Lower lobe of right lung (tissue), 2 donors: Measurements from ENCODE around the gene TMEM164. TPM values are rescaled to one million over a fixed set of nuclear protein-coding genes. Genes with fewer than 3 reads are reported as not detected.

ENCODE experiments used
- ATAC-seq, 2 donors: fragments of 200-7000 bp; cut with Tn5 transposase; one replicate each; pipeline ENCODE4 v1.9.1; 2020 to 2022; ENCODE audit warnings: mild to moderate bottlenecking in 2 of 2, moderate library complexity in 2 of 2
- DNase-seq: peaks from one replicate; pipeline ENCODE4 v3.0.0-alpha.2; 2020
- H3K27ac ChIP-seq: fragments of 200-600 bp; one replicate; pipeline ENCODE4 v1.8.0; 2022
- H3K27me3 ChIP-seq: fragments of 200-600 bp; one replicate; pipeline ENCODE4 v1.8.0; 2022; ENCODE audit warnings: low read depth
- H3K36me3 ChIP-seq: fragments of 200-600 bp; one replicate; pipeline ENCODE4 v1.8.0; 2022; ENCODE audit warnings: mild to moderate bottlenecking
- H3K4me1 ChIP-seq: fragments of 200-600 bp; one replicate; pipeline ENCODE4 v1.8.0; 2022
- H3K4me3 ChIP-seq: fragments of 200-600 bp; one replicate; pipeline ENCODE4 v1.8.0; 2022; ENCODE audit warnings: mild to moderate bottlenecking
- H3K9me3 ChIP-seq: fragments of 200-600 bp; one replicate; pipeline ENCODE4 v1.8.0; 2022
- intact Hi-C: fragments of 100-400 bp; cut with DNase I; formaldehyde crosslinking; loops from one replicate; pipeline ENCODE4 v1.11.0; 2022
- total RNA-seq: library from RNA; stranded (reverse); fragmentation: NEBNext Ultra II Directional; extraction: Animal tissue kit (Norgen Biotek cat#: 25700); gene quantifications from one replicate; pipeline ENCODE4 v1.2.1, GENCODE V29; 2021
- TF ChIP-seq, protein P1 (sequence below): fragments of 200-600 bp; IDR thresholded peaks from one replicate; pipeline ENCODE4 v1.8.0; 2022; ENCODE audit warnings: antibody characterized with exemption, mild to moderate bottlenecking
- donor health status: DM: no; HTN: yes; CAD: no; lungs with severe emphysema.

Gene TMEM164
- total RNA-seq, 1 donor from 2014 or later: 66.4 TPM

DNA sequence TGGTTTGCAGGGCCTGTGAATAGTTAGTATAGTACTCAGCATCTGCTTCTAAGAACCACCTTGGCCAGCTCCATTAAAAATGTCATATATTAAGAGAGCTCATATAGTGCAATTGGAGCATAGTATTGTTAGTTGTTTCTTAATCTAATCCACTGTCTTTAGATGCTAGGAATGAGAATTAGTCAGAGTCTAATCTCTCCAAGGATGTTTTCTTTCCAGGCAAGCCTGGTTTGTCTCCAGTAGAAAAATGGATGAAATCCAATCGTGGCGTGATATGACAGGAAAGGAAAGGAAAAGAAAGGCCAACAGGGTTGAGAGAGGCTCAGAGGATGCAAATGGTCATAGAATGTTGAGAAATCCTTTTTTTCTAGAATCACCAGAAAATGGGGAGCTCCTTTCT is 15.0 kb upstream of the TMEM164 start:
- no peak for DNase-seq
- H3K36me3 ChIP-seq: no peaks in the 10 kb centered on the region
- no peak for ATAC-seq
- no peaks in the 10 kb centered on the region for H3K9me3 ChIP-seq
- H3K4me3 ChIP-seq: no peak overlapping the region
- intact Hi-C loops: no loop called here
- no peaks in the 10 kb centered on the region for H3K27me3 ChIP-seq
- TF ChIP-seq, protein P1, sequence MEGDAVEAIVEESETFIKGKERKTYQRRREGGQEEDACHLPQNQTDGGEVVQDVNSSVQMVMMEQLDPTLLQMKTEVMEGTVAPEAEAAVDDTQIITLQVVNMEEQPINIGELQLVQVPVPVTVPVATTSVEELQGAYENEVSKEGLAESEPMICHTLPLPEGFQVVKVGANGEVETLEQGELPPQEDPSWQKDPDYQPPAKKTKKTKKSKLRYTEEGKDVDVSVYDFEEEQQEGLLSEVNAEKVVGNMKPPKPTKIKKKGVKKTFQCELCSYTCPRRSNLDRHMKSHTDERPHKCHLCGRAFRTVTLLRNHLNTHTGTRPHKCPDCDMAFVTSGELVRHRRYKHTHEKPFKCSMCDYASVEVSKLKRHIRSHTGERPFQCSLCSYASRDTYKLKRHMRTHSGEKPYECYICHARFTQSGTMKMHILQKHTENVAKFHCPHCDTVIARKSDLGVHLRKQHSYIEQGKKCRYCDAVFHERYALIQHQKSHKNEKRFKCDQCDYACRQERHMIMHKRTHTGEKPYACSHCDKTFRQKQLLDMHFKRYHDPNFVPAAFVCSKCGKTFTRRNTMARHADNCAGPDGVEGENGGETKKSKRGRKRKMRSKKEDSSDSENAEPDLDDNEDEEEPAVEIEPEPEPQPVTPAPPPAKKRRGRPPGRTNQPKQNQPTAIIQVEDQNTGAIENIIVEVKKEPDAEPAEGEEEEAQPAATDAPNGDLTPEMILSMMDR: no peak
- no peak overlapping the region for H3K27ac ChIP-seq
- H3K4me1 ChIP-seq: no peaks in the 10 kb centered on the region

DNA sequence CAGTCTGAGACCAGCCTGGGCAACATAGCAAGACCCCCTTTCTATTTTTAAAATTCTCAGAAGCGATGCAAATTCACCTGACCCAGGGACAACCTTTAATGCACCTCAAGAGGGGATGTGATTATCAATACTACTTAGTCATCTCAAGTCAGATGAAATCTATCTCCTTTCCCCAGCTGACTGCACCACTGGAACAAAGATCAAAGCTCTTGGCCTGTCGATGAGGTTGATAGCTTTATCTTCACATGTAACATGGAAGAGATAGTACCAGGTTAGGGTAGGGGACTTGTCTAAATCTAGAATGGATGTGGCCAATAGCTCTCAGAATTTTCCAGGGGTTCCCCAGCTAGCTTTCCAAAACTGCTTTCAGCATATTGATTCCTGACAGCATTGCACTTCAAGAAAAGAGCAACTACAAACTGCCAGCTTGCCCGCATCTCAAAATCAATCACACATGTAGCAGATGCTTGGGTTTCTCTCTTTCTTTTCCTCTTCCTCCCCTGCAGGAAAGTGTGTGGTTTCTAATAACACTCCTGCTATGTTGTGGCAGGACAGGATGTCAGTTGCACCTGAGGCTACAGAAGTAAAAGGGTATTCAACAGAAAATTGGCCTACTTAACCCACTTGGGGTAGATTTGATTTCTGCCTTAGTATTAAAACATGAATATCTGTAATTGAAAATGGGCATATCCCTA is 12.2 kb upstream of the TMEM164 start:
- Histone ChIP-seq H3K4me3 (no peak overlapping the region), H3K36me3 (no peaks in the 10 kb centered on the region), H3K27me3 (no peaks in the 10 kb centered on the region), H3K27ac (no peak overlapping the region), H3K9me3 (no peaks in the 10 kb centered on the region), H3K4me1 (no peaks in the 10 kb centered on the region)
- TF ChIP-seq, protein P1: no peak
- intact Hi-C loops: no loop called here
- DNase-seq (no peak), ATAC-seq (no peak)

DNA sequence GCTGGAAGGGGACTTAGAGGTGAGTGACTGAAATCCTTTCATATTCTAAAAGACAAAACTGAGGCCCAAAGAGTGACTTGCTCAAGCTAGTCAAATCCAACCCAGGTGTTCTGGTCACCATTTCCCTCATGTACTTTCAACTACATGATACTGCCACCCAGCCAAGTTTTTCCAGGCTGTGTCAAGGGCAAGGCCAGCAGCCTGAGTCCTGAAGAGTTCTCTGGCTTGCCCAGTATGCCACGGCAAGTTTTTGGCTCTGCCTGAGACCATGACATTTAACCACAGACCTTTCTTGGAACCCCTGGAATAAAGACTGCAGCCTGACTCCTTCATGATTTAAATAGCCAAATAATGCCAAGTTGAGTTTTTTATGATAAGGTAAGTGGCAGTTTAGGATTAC is 10.7 kb upstream of the TMEM164 start:
- no peaks in the 10 kb centered on the region for H3K36me3 ChIP-seq

DNA sequence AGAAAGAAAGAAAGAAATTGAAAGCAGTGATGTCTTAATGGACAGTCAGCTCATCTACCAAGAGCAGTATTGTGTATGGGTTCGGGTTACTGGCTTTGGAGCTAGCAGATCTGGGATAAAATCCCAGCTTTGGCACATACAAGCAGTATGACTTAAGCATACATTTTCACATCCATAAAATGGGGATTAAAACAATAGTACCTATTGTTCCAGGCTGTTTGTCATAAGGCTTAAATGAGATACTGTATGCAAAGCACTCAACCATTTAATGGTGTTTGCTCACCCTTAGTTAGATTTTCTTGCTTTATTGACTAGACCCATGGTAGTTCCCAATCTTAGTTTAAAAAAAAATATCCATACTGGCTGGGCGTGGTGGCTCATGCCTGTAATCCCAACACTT is 7.8 kb upstream of the TMEM164 start:
- DNase-seq: no peak
- TF ChIP-seq, protein P1: no peak
- ATAC-seq: no peak
- Histone ChIP-seq H3K9me3 (no peaks in the 10 kb centered on the region), H3K27me3 (no peaks in the 10 kb centered on the region), H3K27ac (no peak overlapping the region), H3K4me1 (no peaks in the 10 kb centered on the region), H3K36me3 (no peaks in the 10 kb centered on the region), H3K4me3 (no peak overlapping the region)
- intact Hi-C loops: no loop called here

More for the DNA sequence above, 10.7 kb upstream of the TMEM164 start:
- intact Hi-C loops: no loop called here
- TF ChIP-seq, protein P1: no peak
- Histone ChIP-seq H3K27ac (no peak overlapping the region), H3K27me3 (no peaks in the 10 kb centered on the region), H3K9me3 (no peaks in the 10 kb centered on the region), H3K4me1 (no peaks in the 10 kb centered on the region), H3K4me3 (no peak overlapping the region)
- DNase-seq (no peak), ATAC-seq (no peak)

DNA sequence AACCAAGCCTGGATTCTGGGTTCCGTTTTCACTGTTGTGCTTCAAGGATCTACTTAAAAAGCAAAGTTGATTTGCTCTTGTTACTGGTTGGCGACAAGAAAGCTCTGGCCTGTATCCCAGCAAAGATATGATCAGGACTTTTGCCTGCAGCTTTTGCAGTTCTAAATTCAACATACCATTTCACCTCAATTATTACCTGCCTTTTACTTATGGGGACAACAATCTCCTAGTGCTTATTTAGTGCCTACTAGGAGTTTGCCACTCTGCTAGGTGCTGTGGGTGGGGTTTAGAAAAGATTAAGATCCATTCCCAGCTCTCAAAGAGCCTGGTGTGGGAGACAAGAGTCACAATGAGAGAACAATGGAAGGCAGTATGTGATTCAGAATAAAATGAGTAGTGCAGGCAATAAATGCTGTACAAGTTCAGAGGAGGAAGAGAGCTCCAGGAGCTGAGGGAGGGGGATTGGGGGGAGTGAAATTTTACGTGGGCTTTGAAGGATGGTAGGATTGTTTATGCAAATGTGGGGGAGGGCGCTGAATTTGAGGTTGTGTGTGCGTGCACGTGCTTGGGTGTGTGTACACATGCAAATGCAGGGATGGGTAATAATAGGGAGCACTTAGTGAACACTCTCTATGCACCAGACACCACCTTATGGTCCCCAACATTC is 5.0 kb upstream of the TMEM164 start:
- DNase-seq (no peak), ATAC-seq (no peak)
- H3K27me3 ChIP-seq: no peaks in the 10 kb centered on the region
- H3K4me1 ChIP-seq: no peaks in the 10 kb centered on the region
- intact Hi-C loops: no loop called here
- no peak overlapping the region for H3K27ac ChIP-seq
- no peaks in the 10 kb centered on the region for H3K9me3 ChIP-seq
- H3K4me3 ChIP-seq: no peak overlapping the region
- H3K36me3 ChIP-seq: no peaks in the 10 kb centered on the region
- TF ChIP-seq, protein P1: no peak
